HepG2 (cell line): ENCODE data around the gene JDP2. TPM values are rescaled to one million over a fixed set of nuclear protein-coding genes. Genes with fewer than 3 reads are reported as not detected.

Experiments used
- ATAC-seq: fragments of 200-7000 bp; cut with Tn5 transposase; 3 replicates; pipeline ENCODE4 v1.9.1; 2020; ENCODE audit warnings: mild to moderate bottlenecking, moderate library complexity
- BruUV-seq: library from RNA; stranded (reverse); fragments of 400-500 nt; replicated peaks from 2 replicates; lab custom pipeline; 2021; lab: Mats Ljungman, UMichigan
- CTCF ChIA-PET: fragments of 300-600 bp; formaldehyde crosslinking; extraction: SDS; loops from one replicate; lab custom pipeline; 2021; ENCODE audit warnings: low total read pairs, inconsistent platforms, low intra/inter-chr PET ratio; lab: Yijun Ruan, JAX
- POLR2A ChIA-PET: fragments of 350-600 bp; sonication (Branson Sonifier 250); formaldehyde crosslinking; loops from one replicate; lab custom pipeline; 2020; ENCODE audit warnings: antibody characterized with exemption, inconsistent platforms; lab: Yijun Ruan, JAX
- DNase-seq: peaks from one replicate; pipeline ENCODE4 v3.0.0-alpha.2; 2015; ENCODE audit warnings: low spot score
- FAIRE-seq: peaks from 3 replicates; lab custom pipeline; 2011; peaks lifted over from hg19 to GRCh38; lab: Jason Lieb, UNC
- H2AFZ ChIP-seq: one replicate; pipeline ENCODE4 v1.6.1; 2011; ENCODE audit warnings: low read length, inconsistent platforms
- H3K27ac ChIP-seq: fragments of 300-600 bp; 3 replicates; pipeline ENCODE4 v1.8.0; 2011; ENCODE audit warnings: mixed run types, mild to moderate bottlenecking, mixed read lengths, low read length, inconsistent platforms; ENCODE audit not compliant: insufficient read depth; ENCODE audit errors: extremely low read length
- H3K27me3 ChIP-seq, 2 experiments: fragments of 200-600 bp in 1 of 2; 2 replicates in 1 of 2; 3 replicates in 1 of 2; pipeline versions ENCODE4 v1.6.0 to v1.8.0; 2011; ENCODE audit warnings: low read length in 2 of 2, mild to moderate bottlenecking in 2 of 2, moderate library complexity in 2 of 2, inconsistent platforms in 1 of 2; ENCODE audit not compliant: insufficient read depth in 2 of 2, control insufficient read depth in 1 of 2
- H3K36me3 ChIP-seq, 2 experiments: fragments of 200-600 bp in 1 of 2; replicated peaks in 1 of 2; 2 replicates in 1 of 2; 3 replicates in 1 of 2; pipeline versions ENCODE4 v1.5.1 to v1.8.0; 2011; ENCODE audit warnings: low read length in 2 of 2, inconsistent platforms in 1 of 2; ENCODE audit not compliant: insufficient read depth in 2 of 2, control insufficient read depth in 1 of 2
- H3K4me1 ChIP-seq: 2 replicates; pipeline ENCODE4 v1.5.1; 2012; ENCODE audit warnings: low read length, inconsistent platforms; ENCODE audit not compliant: insufficient read depth
- H3K4me2 ChIP-seq: 2 replicates; pipeline ENCODE4 v1.6.0; 2011; ENCODE audit warnings: low read depth, low read length, inconsistent platforms
- H3K4me3 ChIP-seq, 3 experiments: fragments of 200-600 bp in 1 of 3; sonication (generic), shearing (Covaris generic) in 1 of 3; replicated peaks in 1 of 3; 2 replicates each; pipeline ENCODE4 v1.5.1; 2011 to 2016; ENCODE audit warnings: low read length in 3 of 3, inconsistent platforms in 2 of 3, low read depth in 2 of 3, mild to moderate bottlenecking in 2 of 3, control low read depth in 1 of 3, mixed read lengths in 1 of 3; ENCODE audit not compliant: insufficient read depth in 1 of 3
- H3K79me2 ChIP-seq: one replicate; pipeline ENCODE4 v1.6.1; 2011; ENCODE audit warnings: low read length, inconsistent platforms; ENCODE audit not compliant: insufficient read depth
- H3K9ac ChIP-seq: 2 replicates; pipeline ENCODE4 v1.6.0; 2011; ENCODE audit warnings: mild to moderate bottlenecking, low read depth, low read length, inconsistent platforms; ENCODE audit not compliant: insufficient read depth
- H3K9me3 ChIP-seq: 2 replicates; pipeline ENCODE4 v1.5.1; 2012; ENCODE audit warnings: mild to moderate bottlenecking, low read length
- H4K20me1 ChIP-seq: 2 replicates; pipeline ENCODE4 v1.6.0; 2011; ENCODE audit warnings: inconsistent platforms, mild to moderate bottlenecking, low read length, moderate library complexity; ENCODE audit not compliant: insufficient read depth
- AKAP8 ChIP-seq: sonication (generic); formaldehyde crosslinking; IDR thresholded peaks from 2 replicates; pipeline ENCODE4 v1.5.1; 2020; ENCODE audit warnings: mild to moderate bottlenecking, missing genetic modification reagents
- ARID3A ChIP-seq: IDR thresholded peaks from 2 replicates; pipeline ENCODE4 v1.6.1; 2012; ENCODE audit warnings: low read depth, low read length, improper control_type of control experiment
- MLXIP ChIP-seq: sonication (generic); formaldehyde crosslinking; IDR thresholded peaks from 2 replicates; pipeline ENCODE4 v1.9.0; 2021; ENCODE audit warnings: missing genetic modification reagents, borderline replicate concordance
- ZBTB42 ChIP-seq: sonication (generic); formaldehyde crosslinking; IDR thresholded peaks from 2 replicates; pipeline ENCODE4 v1.5.0; 2020; ENCODE audit warnings: mild to moderate bottlenecking, missing genetic modification reagents
- ZNF496 ChIP-seq: sonication (generic); formaldehyde crosslinking; IDR thresholded peaks from 2 replicates; pipeline ENCODE4 v1.8.1; 2023; ENCODE audit warnings: mild to moderate bottlenecking, moderate library complexity, missing genetic modification reagents; ENCODE audit not compliant: insufficient replicate concordance
- ZNF775 ChIP-seq: sonication (generic); formaldehyde crosslinking; IDR thresholded peaks from 2 replicates; pipeline ENCODE4 v1.4.0; 2020; ENCODE audit warnings: missing genetic modification reagents, mild to moderate bottlenecking, moderate library complexity, borderline replicate concordance
- ZNF850 ChIP-seq: sonication (generic); formaldehyde crosslinking; conservative IDR thresholded peaks from 2 replicates; pipeline ENCODE4 v1.9.0; 2021; ENCODE audit warnings: mild to moderate bottlenecking, missing genetic modification reagents
- WGBS: methylation state at CpG from one replicate; pipeline ENCODE4 v1.1.6; 2017; ENCODE audit warnings: low lambda C conversion rate; 5-methylcytosine and 5-hydroxymethylcytosine counted together
- in situ Hi-C: cut with HindIII; loops from 2 replicates; pipeline ENCODE4 v1.10.0; 2017; ENCODE audit warnings: low pct_unique_long_range_greater_than_20kb; ENCODE audit not compliant: extremely low pct_ligation_motif_present
- intact Hi-C: fragments of 100-400 bp; cut with micrococcal nuclease; formaldehyde crosslinking; loops from one replicate; pipeline ENCODE4 v1.10.0; 2022; ENCODE audit not compliant: unreplicated experiment
- polyA plus RNA-seq, 8 experiments: library from polyadenylated mRNA; depleted of rRNA in 3 of 8; stranded (reverse) in 7 of 8; unstranded in 1 of 8; fragments of >200 nt; fragmentation: Illumina TruSeq in 4 of 8; extraction: Trizol in 4 of 8; gene quantifications; 2 replicates each; pipeline versions ENCODE4 v1.2.1 to v1.2.3, GENCODE V29; 2011 to 2016; ENCODE audit warnings: low read depth in 4 of 8, missing spikeins in 1 of 8, mixed read lengths in 1 of 8; ENCODE audit not compliant: insufficient read depth in 1 of 8
- total RNA-seq, 5 experiments: library from RNA; depleted of rRNA; stranded (reverse); fragments of >200 nt; fragmentation: Illumina TruSeq; extraction: Trizol; gene quantifications; 2 replicates each; pipeline ENCODE4 v1.2.3, GENCODE V29; 2016; ENCODE audit warnings: low read depth in 1 of 5
- TF ChIP-seq, protein P1 (sequence below): sonication (generic); formaldehyde crosslinking; conservative IDR thresholded peaks from 2 replicates; pipeline ENCODE4 v1.4.0; 2020; ENCODE audit warnings: missing genetic modification reagents
- TF ChIP-seq, protein P2 (sequence below): IDR thresholded peaks from 2 replicates; pipeline ENCODE4 v1.6.1; 2016; ENCODE audit warnings: low read depth, control low read depth

JDP2 gene
- total and polyA plus RNA-seq, 2 of the 13 experiments (the other 11 are each of a cell fraction or from before 2014, with no cell fraction given), result 8.0 to 8.9 TPM

DNA sequence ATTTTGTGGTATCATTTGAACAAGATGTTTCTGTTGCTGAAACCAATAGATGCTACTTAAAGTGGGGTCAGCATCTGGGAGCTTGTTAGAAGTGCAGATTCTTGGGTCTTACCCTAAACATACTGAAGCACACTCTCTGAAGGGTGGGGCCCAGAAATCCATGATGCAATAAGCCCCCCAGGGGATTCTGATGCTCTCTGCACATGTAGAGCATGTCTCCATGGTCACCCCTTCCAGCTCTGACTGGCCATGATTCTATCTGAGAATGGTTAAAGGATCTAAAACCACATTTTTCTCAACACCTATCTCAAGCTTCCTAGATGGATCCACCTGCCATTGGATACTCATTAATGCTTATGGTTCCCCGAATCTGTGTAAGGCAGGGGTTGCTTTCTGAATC is 20.4 kb downstream of the JDP2 start:
- intact Hi-C loops, result no loop called here
- Histone ChIP-seq H3K27ac (no peak overlapping the region), H3K27me3 (no peaks in the 10 kb centered on the region), H3K4me2 (no peak overlapping the region), H3K4me1 (peaks cover 40% of the 10 kb centered on the region), H3K4me3 (no peak overlapping the region), H3K79me2 (no peaks in the 10 kb centered on the region), H3K36me3 (peaks cover under 1 to 15% of the 10 kb centered on the region in 2 experiments; a peak in 4 of 5 replicates)
- POLR2A ChIA-PET, result no interaction called here
- no peak for DNase-seq
- BruUV-seq, result no TSS peak
- WGBS, result 85% methylated on average over 1 of the region's 1 CpG
- ATAC-seq, result no peak
- no peak for TF ChIP-seq ZNF496 (CRISPR knock-in tag)
- TF ChIP-seq, protein P1, sequence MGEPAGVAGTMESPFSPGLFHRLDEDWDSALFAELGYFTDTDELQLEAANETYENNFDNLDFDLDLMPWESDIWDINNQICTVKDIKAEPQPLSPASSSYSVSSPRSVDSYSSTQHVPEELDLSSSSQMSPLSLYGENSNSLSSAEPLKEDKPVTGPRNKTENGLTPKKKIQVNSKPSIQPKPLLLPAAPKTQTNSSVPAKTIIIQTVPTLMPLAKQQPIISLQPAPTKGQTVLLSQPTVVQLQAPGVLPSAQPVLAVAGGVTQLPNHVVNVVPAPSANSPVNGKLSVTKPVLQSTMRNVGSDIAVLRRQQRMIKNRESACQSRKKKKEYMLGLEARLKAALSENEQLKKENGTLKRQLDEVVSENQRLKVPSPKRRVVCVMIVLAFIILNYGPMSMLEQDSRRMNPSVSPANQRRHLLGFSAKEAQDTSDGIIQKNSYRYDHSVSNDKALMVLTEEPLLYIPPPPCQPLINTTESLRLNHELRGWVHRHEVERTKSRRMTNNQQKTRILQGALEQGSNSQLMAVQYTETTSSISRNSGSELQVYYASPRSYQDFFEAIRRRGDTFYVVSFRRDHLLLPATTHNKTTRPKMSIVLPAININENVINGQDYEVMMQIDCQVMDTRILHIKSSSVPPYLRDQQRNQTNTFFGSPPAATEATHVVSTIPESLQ (CRISPR knock-in tag), result no peak
- no peak for TF ChIP-seq ZNF775 (CRISPR knock-in tag)
- no peak for TF ChIP-seq AKAP8 (CRISPR knock-in tag)
- TF ChIP-seq, protein P2, sequence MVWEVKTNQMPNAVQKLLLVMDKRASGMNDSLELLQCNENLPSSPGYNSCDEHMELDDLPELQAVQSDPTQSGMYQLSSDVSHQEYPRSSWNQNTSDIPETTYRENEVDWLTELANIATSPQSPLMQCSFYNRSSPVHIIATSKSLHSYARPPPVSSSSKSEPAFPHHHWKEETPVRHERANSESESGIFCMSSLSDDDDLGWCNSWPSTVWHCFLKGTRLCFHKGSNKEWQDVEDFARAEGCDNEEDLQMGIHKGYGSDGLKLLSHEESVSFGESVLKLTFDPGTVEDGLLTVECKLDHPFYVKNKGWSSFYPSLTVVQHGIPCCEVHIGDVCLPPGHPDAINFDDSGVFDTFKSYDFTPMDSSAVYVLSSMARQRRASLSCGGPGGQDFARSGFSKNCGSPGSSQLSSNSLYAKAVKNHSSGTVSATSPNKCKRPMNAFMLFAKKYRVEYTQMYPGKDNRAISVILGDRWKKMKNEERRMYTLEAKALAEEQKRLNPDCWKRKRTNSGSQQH, result no peak
- TF ChIP-seq ZBTB42 (CRISPR knock-in tag), result no peak
- no peak for TF ChIP-seq ARID3A
- no peak for TF ChIP-seq MLXIP (CRISPR knock-in tag)
- no peak for TF ChIP-seq ZNF850 (CRISPR knock-in tag)
- TF ChIP-seq, all 625 proteins: peak for 0
- no peak overlapping the region for H2AFZ ChIP-seq
- FAIRE-seq, result no peak
- H3K9ac ChIP-seq, result no peak overlapping the region
- CTCF ChIA-PET, result no interaction called here
- in situ Hi-C loops, result no loop called here
- H3K9me3 ChIP-seq, result no peaks in the 10 kb centered on the region
- peaks cover 9% of the 10 kb centered on the region; the same call in 1 of the 2 replicates for H4K20me1 ChIP-seq
